ENCODE results near the gene KIF2A. TPM values are rescaled to one million over a fixed set of nuclear protein-coding genes. Genes with fewer than 3 reads are reported as not detected.

The KIF2A gene
- total and polyA plus RNA-seq, 4 donors, result 3.5 to 64.3 (median 20.3) TPM

- Histone ChIP-seq H3K36me3 (ENCODE audit: control insufficient read depth in 4 of 4, insufficient read depth in 4 of 4, low read length in 4 of 4) (no peaks in the 10 kb centered on the region), H3K27me3 (ENCODE audit: control insufficient read depth in 3 of 3, insufficient read depth in 3 of 3, low read length in 2 of 3) (no peaks in the 10 kb centered on the region), H3K9ac (ENCODE audit: insufficient read depth in 1 of 2, low read length in 2 of 2) (no peak overlapping the region), H3K4me1 (ENCODE audit: control insufficient read depth in 5 of 5, insufficient read depth in 5 of 5, low read length in 5 of 5) (no peaks in the 10 kb centered on the region), H3K4me3 (no peak overlapping the region), H3K9me3 (ENCODE audit: control insufficient read depth in 4 of 4, insufficient read depth in 3 of 4, low read length in 3 of 4) (no peaks in the 10 kb centered on the region), H3K27ac (ENCODE audit: low read depth in 1 of 2, low read length in 1 of 2) (no peak overlapping the region)
- DNase-seq (no peak), ATAC-seq (ENCODE audit: insufficient read depth, low FRiP score) (no peak)
- 84 to 86% methylated on average over 3 of the region's 3 CpGs for WGBS, 2 donors
- TF ChIP-seq CTCF (IDR thresholded peaks at IDR 0.05; ENCODE audit: control extremely low read depth, extremely low read depth), result no peak
These were observed 7.9 kb upstream of the KIF2A start for GRCh38 chr5:62298118-62298517.

- ATAC-seq (ENCODE audit: insufficient read depth, low FRiP score), result no peak
These were observed 6.9 kb upstream of the KIF2A start for GRCh38 chr5:62299101-62299500.

GRCh38 chr5:62299600-62299999, 6.4 kb upstream of the KIF2A start:
- no peak for ATAC-seq (ENCODE audit: insufficient read depth, low FRiP score)
- WGBS, 2 donors, result 76 to 93% methylated on average over 1 of the region's 1 CpG

More at GRCh38 chr5:62299101-62299500, 6.9 kb upstream of the KIF2A start:
- H3K9ac ChIP-seq (ENCODE audit: insufficient read depth in 1 of 2, low read length in 2 of 2), result no peak overlapping the region
- H3K36me3 ChIP-seq (ENCODE audit: control insufficient read depth in 4 of 4, insufficient read depth in 4 of 4, low read length in 4 of 4), result no peaks in the 10 kb centered on the region
- no peak for TF ChIP-seq CTCF (IDR thresholded peaks at IDR 0.05; ENCODE audit: control extremely low read depth, extremely low read depth)
- H3K27ac ChIP-seq (ENCODE audit: low read depth in 1 of 2, low read length in 1 of 2), result no peak overlapping the region
- H3K4me1 ChIP-seq (ENCODE audit: control insufficient read depth in 5 of 5, insufficient read depth in 5 of 5, low read length in 5 of 5), result no peaks in the 10 kb centered on the region
- H3K9me3 ChIP-seq (ENCODE audit: control insufficient read depth in 4 of 4, insufficient read depth in 3 of 4, low read length in 3 of 4), result no peaks in the 10 kb centered on the region
- H3K27me3 ChIP-seq (ENCODE audit: control insufficient read depth in 3 of 3, insufficient read depth in 3 of 3, low read length in 2 of 3), result no peaks in the 10 kb centered on the region
- no peak overlapping the region for H3K4me3 ChIP-seq
- DNase-seq, result no peak
- WGBS, 2 donors, result 80 to 91% methylated on average over 4 of the region's 4 CpGs

More at GRCh38 chr5:62299600-62299999, 6.4 kb upstream of the KIF2A start:
- Histone ChIP-seq H3K9ac (ENCODE audit: insufficient read depth in 1 of 2, low read length in 2 of 2) (no peak overlapping the region), H3K4me3 (no peak overlapping the region), H3K9me3 (ENCODE audit: control insufficient read depth in 4 of 4, insufficient read depth in 3 of 4, low read length in 3 of 4) (no peaks in the 10 kb centered on the region), H3K27me3 (ENCODE audit: control insufficient read depth in 3 of 3, insufficient read depth in 3 of 3, low read length in 2 of 3) (no peaks in the 10 kb centered on the region), H3K4me1 (ENCODE audit: control insufficient read depth in 5 of 5, insufficient read depth in 5 of 5, low read length in 5 of 5) (no peaks in the 10 kb centered on the region), H3K27ac (ENCODE audit: low read depth in 1 of 2, low read length in 1 of 2) (no peak overlapping the region), H3K36me3 (ENCODE audit: control insufficient read depth in 4 of 4, insufficient read depth in 4 of 4, low read length in 4 of 4) (no peaks in the 10 kb centered on the region)
- DNase-seq, result no peak
- TF ChIP-seq CTCF (IDR thresholded peaks at IDR 0.05; ENCODE audit: control extremely low read depth, extremely low read depth), result no peak
